ENCODE measurements around the gene CLASP1. TPM values are rescaled to one million over a fixed set of nuclear protein-coding genes. Genes with fewer than 3 reads are reported as not detected.
A peak's percentile ranks its signal among the peaks of the same experiment; 100 is the strongest.

CLASP1 gene
- total RNA-seq, 1 experiment from 2014 or later: 45.9 TPM

DNA sequence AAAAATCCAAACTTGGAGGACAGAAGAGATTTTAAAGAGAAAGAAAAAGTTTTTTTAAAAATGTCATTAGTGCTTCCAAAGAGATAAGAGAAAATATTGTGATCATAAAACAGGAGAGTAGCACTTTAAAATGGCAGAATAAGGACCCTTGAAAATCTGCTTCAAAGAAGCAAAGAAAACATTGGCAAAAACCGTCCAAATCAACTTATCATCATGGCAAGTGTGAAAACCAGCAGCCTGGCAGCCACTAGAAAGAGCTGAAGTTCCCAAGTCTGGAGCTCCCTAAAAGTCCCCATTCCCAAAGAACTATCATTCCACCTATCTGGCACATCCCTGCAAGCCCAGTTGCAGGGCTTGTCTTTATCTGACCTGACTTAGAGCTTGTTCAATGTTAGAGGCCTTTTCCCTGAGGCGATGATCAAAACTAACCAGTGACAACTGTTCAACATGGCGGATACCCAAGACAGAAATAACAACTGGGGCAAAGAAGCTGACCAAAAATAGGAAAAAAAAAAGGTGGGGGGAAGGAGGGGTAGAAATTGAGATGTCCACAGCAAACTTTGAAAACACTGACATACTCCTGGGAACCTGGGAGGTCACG is 143.2 kb downstream of the CLASP1 start:
- Histone ChIP-seq H2AFZ (ENCODE audit: low read length) (no peak overlapping the region), H3T11ph (ENCODE audit: low read length) (no peak overlapping the region), H2BK5ac (ENCODE audit: insufficient read length, low read length) (no peak overlapping the region), H2AK5ac (ENCODE audit: insufficient read length, low read length) (no peak overlapping the region), H2BK20ac (ENCODE audit: low read depth, low read length, poor library complexity, severe bottlenecking) (no peak overlapping the region), H3K79me2 (ENCODE audit: insufficient read depth, low read length) (0 out of 2 replicates have a peak, but pooled peaks cover 2% of the 10 kb centered on the region), H2BK15ac (ENCODE audit: low read depth, low read length) (no peak overlapping the region), H3K9ac (ENCODE audit: extremely low read depth, insufficient read length, low read length) (no peak overlapping the region), H3K4me2 (ENCODE audit: insufficient read depth, insufficient read length, low read length) (no peak overlapping the region), H3K18ac (ENCODE audit: insufficient read length, low read depth, low read length) (no peak overlapping the region), H4K8ac (replicated peaks; ENCODE audit: insufficient read length, low read depth, low read length) (no peak overlapping the region), H3K56ac (ENCODE audit: insufficient read length, low read depth, low read length) (no peak overlapping the region), H4K5ac (ENCODE audit: insufficient read length, low read depth, low read length) (no peak overlapping the region), H2BK12ac (ENCODE audit: insufficient read length, low read depth, low read length) (no peak overlapping the region), H3K23me2 (ENCODE audit: insufficient read length, low read depth, low read length, poor library complexity, severe bottlenecking) (no peaks in the 10 kb centered on the region), H2BK120ac (ENCODE audit: low read depth, low read length, poor library complexity, severe bottlenecking) (no peak overlapping the region), H3K27me3 (ENCODE audit: insufficient read depth, low read length) (no peaks in the 10 kb centered on the region), H3K4me1 (ENCODE audit: insufficient read depth, low read length) (no peaks in the 10 kb centered on the region), H4K20me1 (ENCODE audit: control insufficient read depth, insufficient read depth, insufficient read length) (no peaks in the 10 kb centered on the region), H3K14ac (ENCODE audit: insufficient read depth, low read length) (no peak overlapping the region), H3K4ac (ENCODE audit: low read depth, low read length) (no peak overlapping the region), H3K9me3 (ENCODE audit: control insufficient read depth, low read depth, low read length) (no peaks in the 10 kb centered on the region), H3K27ac (ENCODE audit: insufficient read length, low read depth, low read length) (no peak overlapping the region), H3K79me1 (ENCODE audit: insufficient read depth, low read depth, low read length, poor library complexity, severe bottlenecking) (no peaks in the 10 kb centered on the region), H4K91ac (ENCODE audit: insufficient read length, low read depth, low read length) (no peak overlapping the region), H3K23ac (ENCODE audit: insufficient read length, low read depth, low read length) (no peak overlapping the region)
- Mint-ChIP-seq H3K27ac (peak overlapping the region in 1 of 3 experiments; percentile 22; a peak in 2 of 7 replicates), H3K4me1 (peaks cover 0 to 6% of the 10 kb centered on the region in 2 experiments; a peak in 1 of 4 replicates), H3K9me3 (no peaks in the 10 kb centered on the region; a peak in 1 of 5 replicates), H3K36me3 (ENCODE audit: insufficient read depth in 1 of 3, low read depth in 3 of 3) (peaks cover 19 to 39% (median 31%) of the 10 kb centered on the region in 3 experiments), H3K27me3 (ENCODE audit: low read depth) (no peaks in the 10 kb centered on the region), H3K4me3 (no peak overlapping the region)
- no peak for TF ChIP-seq CTCF (conservative IDR thresholded peaks at IDR 0.05)
- WGBS (ENCODE audit: extremely low coverage, insufficient read length, low lambda C conversion rate): no CpG with 5 or more reads among the region's 4 CpGs
- no peak for DNase-seq

All from H9 (cell line).